Testis (tissue), 3 donors: ENCODE measurements around the gene IFNL2. TPM values are rescaled to one million over a fixed set of nuclear protein-coding genes. Genes with fewer than 3 reads are reported as not detected.

ENCODE experiments used
- DNase-seq: peaks from one replicate; pipeline ENCODE4 v3.0.0-alpha.2; 2019
- H3K27ac ChIP-seq, 2 donors: fragments of 200-600 bp; sonication (generic); one replicate each; pipeline ENCODE4 v1.5.1; 2019
- H3K27me3 ChIP-seq: fragments of 200-600 bp; sonication (generic); one replicate; pipeline ENCODE4 v1.5.1; 2019
- H3K36me3 ChIP-seq: fragments of 200-600 bp; sonication (generic); one replicate; pipeline ENCODE4 v1.5.1; 2017; ENCODE audit warnings: low read depth; ENCODE audit errors: missing control alignments
- H3K4me1 ChIP-seq: fragments of 200-600 bp; sonication (generic); one replicate; pipeline ENCODE4 v1.5.1; 2019
- H3K4me3 ChIP-seq, 2 donors: fragments of 200-600 bp; sonication (generic); one replicate each; pipeline ENCODE4 v1.5.1; 2017 to 2019
- H3K9me3 ChIP-seq: fragments of 200-600 bp; sonication (generic); one replicate; pipeline ENCODE4 v1.5.1; 2017
- CTCF ChIP-seq, 3 experiments: fragments of 450-650 bp in 2 of 3; fragments of 200-600 bp in 1 of 3; sonication (generic) in 1 of 3; IDR thresholded peaks; one replicate each; pipeline ENCODE4 v1.5.1; 2016 to 2019; ENCODE audit warnings: antibody characterized with exemption in 3 of 3, mild to moderate bottlenecking in 2 of 3, moderate library complexity in 1 of 3
- POLR2A ChIP-seq: fragments of 450-650 bp; IDR thresholded peaks from one replicate; pipeline ENCODE4 v1.6.1; 2017; ENCODE audit warnings: antibody characterized with exemption, mild to moderate bottlenecking, moderate library complexity
- WGBS, 2 donors: methylation state at CpG; one replicate each; pipeline ENCODE4 v1.1.5; 2018; 5-methylcytosine and 5-hydroxymethylcytosine counted together
- intact Hi-C: fragments of 100-400 bp; cut with DNase I; formaldehyde crosslinking; loops from one replicate; pipeline ENCODE4 v1.15.1; 2023; ENCODE audit warnings: low total_unique reads
- polyA plus RNA-seq: library from polyadenylated mRNA; stranded (reverse); fragments of 350-450 nt; fragmentation: Illumina TruSeq; extraction: RNeasy Lipid Tissue Mini Kit (QIAGEN cat#74804); gene quantifications from one replicate; pipeline ENCODE4 v1.2.3, GENCODE V29; 2014; ENCODE audit warnings: low read depth, low replicate concordance; ENCODE audit not compliant: insufficient read depth
- total RNA-seq, 2 donors: library from RNA; depleted of rRNA; stranded (reverse); fragments of >200 nt; gene quantifications; one replicate each; pipeline ENCODE4 v1.2.3, GENCODE V29; 2016

Gene IFNL2
- total and polyA plus RNA-seq, 3 donors from 2014 or later, result 0.43 TPM; not detected in 2

DNA sequence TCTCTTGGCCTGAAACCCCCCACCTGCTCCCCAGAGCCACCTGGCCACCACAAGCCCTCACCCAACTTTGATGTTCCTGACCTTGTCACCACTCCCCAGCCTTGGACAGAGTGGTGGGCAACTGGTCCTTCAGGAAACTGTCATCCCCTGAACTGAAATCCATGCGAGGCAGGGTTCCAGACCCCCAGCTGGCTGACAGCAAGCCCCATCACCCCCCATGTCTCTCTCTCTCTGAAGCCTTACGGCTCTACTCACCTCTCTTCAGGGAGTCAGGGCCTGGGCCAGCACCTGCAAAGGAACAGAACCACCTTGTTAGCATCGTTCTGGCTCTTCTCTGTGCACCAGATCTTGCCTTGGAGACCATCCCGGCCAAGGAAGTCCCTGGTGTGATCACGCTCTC is 49.9 kb downstream of the IFNL2 start:
- no peak for DNase-seq
- Histone ChIP-seq H3K4me1 (no peaks in the 10 kb centered on the region), H3K27me3 (no peaks in the 10 kb centered on the region), H3K9me3 (no peaks in the 10 kb centered on the region), H3K36me3 (no peaks in the 10 kb centered on the region), H3K27ac (no peak overlapping the region), H3K4me3 (no peak overlapping the region)
- no peak for TF ChIP-seq POLR2A
- TF ChIP-seq CTCF (IDR thresholded peaks at IDR 0.05), result no peak
- WGBS, 2 donors, result 90 to 92% methylated on average over 5 of the region's 5 CpGs
- intact Hi-C loops, result no loop called here

- H3K27me3 ChIP-seq, result no peaks in the 10 kb centered on the region
- no peaks in the 10 kb centered on the region for H3K36me3 ChIP-seq
- H3K4me1 ChIP-seq, result no peaks in the 10 kb centered on the region
- DNase-seq, result no peak
- WGBS, 2 donors, result 87 to 95% methylated on average over 3 to 4 of the region's 4 CpGs
- H3K9me3 ChIP-seq, result no peaks in the 10 kb centered on the region
- H3K4me3 ChIP-seq, result no peak overlapping the region
- intact Hi-C loops, result no loop called here
- no peak overlapping the region for H3K27ac ChIP-seq
- no peak for TF ChIP-seq POLR2A
- TF ChIP-seq CTCF (IDR thresholded peaks at IDR 0.05), result no peak
Observed at GRCh38 chr19:39318690-39319089, 50.5 kb downstream of the IFNL2 start.

- Histone ChIP-seq H3K4me1 (no peaks in the 10 kb centered on the region), H3K27me3 (no peaks in the 10 kb centered on the region), H3K4me3 (no peak overlapping the region), H3K27ac (no peak overlapping the region), H3K36me3 (no peaks in the 10 kb centered on the region), H3K9me3 (no peaks in the 10 kb centered on the region)
- intact Hi-C loops, result no loop called here
- TF ChIP-seq POLR2A, result no peak
- no peak for TF ChIP-seq CTCF (IDR thresholded peaks at IDR 0.05)
- DNase-seq, result no peak
- 75 to 77% methylated on average over 5 of the region's 5 CpGs for WGBS, 2 donors
Observed at GRCh38 chr19:39319098-39319891, 51.1 kb downstream of the IFNL2 start.

Other genes starting within 250 kb of the IFNL2 start
- 10 to 100 TPM; 11.3 to 16.5 TPM for gene FBXO27, start 235.8 kb upstream of the IFNL2 start, total RNA-seq
- gene FBXO27, start 235.8 kb upstream of the IFNL2 start, polyA plus RNA-seq, result 15.5 TPM
- not detected for gene ACP7, start 184.0 kb upstream of the IFNL2 start, total RNA-seq
- not detected for gene ACP7, start 184.0 kb upstream of the IFNL2 start, polyA plus RNA-seq
- 10 to 100 TPM; 84.3 to 88.3 TPM for gene PAK4, start 142.6 kb upstream of the IFNL2 start, total RNA-seq
- 61.0 TPM for gene PAK4, start 142.6 kb upstream of the IFNL2 start, polyA plus RNA-seq
- 1 to 10 TPM; 1.1 to 1.3 TPM for gene NCCRP1, start 71.4 kb upstream of the IFNL2 start, total RNA-seq
- 0.73 TPM for gene NCCRP1, start 71.4 kb upstream of the IFNL2 start, polyA plus RNA-seq
- 100 to 1,000 TPM in 1 of 2 donors, 10 to 100 TPM in 1; 98.0 to 192 TPM for gene SYCN, start 64.1 kb upstream of the IFNL2 start, total RNA-seq
- 36.5 TPM for gene SYCN, start 64.1 kb upstream of the IFNL2 start, polyA plus RNA-seq
- not detected for gene IFNL3, start 23.4 kb upstream of the IFNL2 start, total RNA-seq
- gene IFNL3, start 23.4 kb upstream of the IFNL2 start, polyA plus RNA-seq, result not detected
- gene IFNL4, start 19.5 kb upstream of the IFNL2 start, total RNA-seq, result not detected
- gene IFNL4, start 19.5 kb upstream of the IFNL2 start, polyA plus RNA-seq, result not detected
- not detected for gene IFNL1, start 28.0 kb downstream of the IFNL2 start, total RNA-seq
- gene IFNL1, start 28.0 kb downstream of the IFNL2 start, polyA plus RNA-seq, result not detected
- 1 to 10 TPM; 3.5 to 4.0 TPM for gene LRFN1, start 52.5 kb downstream of the IFNL2 start, total RNA-seq
- gene LRFN1, start 52.5 kb downstream of the IFNL2 start, polyA plus RNA-seq, result 1.4 TPM
- 1 to 10 TPM; 2.4 to 3.7 TPM for gene GMFG, start 67.6 kb downstream of the IFNL2 start, total RNA-seq
- gene GMFG, start 67.6 kb downstream of the IFNL2 start, polyA plus RNA-seq, result 19.5 TPM
- gene SAMD4B, start 74.0 kb downstream of the IFNL2 start, total RNA-seq, result 100 to 1,000 TPM; 228 to 276 TPM
- 159 TPM for gene SAMD4B, start 74.0 kb downstream of the IFNL2 start, polyA plus RNA-seq
- 10 to 100 TPM; 70.7 to 74.6 TPM for gene PAF1, start 122.7 kb downstream of the IFNL2 start, total RNA-seq
- 154 TPM for gene PAF1, start 122.7 kb downstream of the IFNL2 start, polyA plus RNA-seq
- 10 to 100 TPM; 46.1 to 53.5 TPM for gene MED29, start 123.0 kb downstream of the IFNL2 start, total RNA-seq
- gene MED29, start 123.0 kb downstream of the IFNL2 start, polyA plus RNA-seq, result 38.9 TPM
- 10 to 100 TPM; 46.4 to 90.9 TPM for gene ZFP36, start 138.5 kb downstream of the IFNL2 start, total RNA-seq
- 77.7 TPM for gene ZFP36, start 138.5 kb downstream of the IFNL2 start, polyA plus RNA-seq
- gene PLEKHG2, start 144.3 kb downstream of the IFNL2 start, total RNA-seq, result 10 to 100 TPM; 22.6 to 32.8 TPM
- gene PLEKHG2, start 144.3 kb downstream of the IFNL2 start, polyA plus RNA-seq, result 29.2 TPM
- gene RPS16, start 167.6 kb downstream of the IFNL2 start, total RNA-seq, result 1,000 to 10,000 TPM in 1 of 2 donors, 100 to 1,000 TPM in 1; 628 to 1,122 TPM
- gene RPS16, start 167.6 kb downstream of the IFNL2 start, polyA plus RNA-seq, result 1,146 TPM
- gene SUPT5H, start 177.2 kb downstream of the IFNL2 start, total RNA-seq, result 100 to 1,000 TPM; 363 to 366 TPM
- gene SUPT5H, start 177.2 kb downstream of the IFNL2 start, polyA plus RNA-seq, result 359 TPM
- gene TIMM50, start 212.4 kb downstream of the IFNL2 start, total RNA-seq, result 10 to 100 TPM; 80.6 to 96.1 TPM
- 130 TPM for gene TIMM50, start 212.4 kb downstream of the IFNL2 start, polyA plus RNA-seq
- gene DLL3, start 230.6 kb downstream of the IFNL2 start, total RNA-seq, result 1 to 10 TPM; 4.5 to 6.5 TPM
- gene DLL3, start 230.6 kb downstream of the IFNL2 start, polyA plus RNA-seq, result 1.6 TPM
- 10 to 100 TPM in 1 of 2 donors, 1 to 10 TPM in 1; 2.5 to 10.8 TPM for gene SELENOV, start 246.7 kb downstream of the IFNL2 start, total RNA-seq
- 19.7 TPM for gene SELENOV, start 246.7 kb downstream of the IFNL2 start, polyA plus RNA-seq